Measurements from ENCODE around the gene SEMA5A.

SEMA5A gene

DNA sequence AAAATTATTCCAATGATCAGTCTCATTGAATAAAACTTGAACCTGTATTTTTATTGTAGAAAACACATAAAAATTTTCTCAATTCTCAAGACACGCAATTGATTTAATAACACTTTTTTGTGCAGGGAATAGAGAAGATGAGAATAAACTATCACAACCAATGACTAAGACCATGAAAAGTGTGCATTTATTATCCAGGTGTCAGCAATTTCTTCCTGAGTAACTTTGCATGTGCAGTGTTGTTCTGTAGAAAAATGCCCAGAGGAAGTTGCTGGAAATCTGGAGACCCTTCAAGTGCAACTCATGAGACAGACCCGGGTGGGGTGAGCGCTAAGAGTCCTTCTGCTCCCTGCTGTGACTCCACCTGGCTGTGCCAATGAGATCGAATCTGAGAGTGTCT lies 405.7 kb downstream of the SEMA5A start:
- DNase-seq = no peak

DNA sequence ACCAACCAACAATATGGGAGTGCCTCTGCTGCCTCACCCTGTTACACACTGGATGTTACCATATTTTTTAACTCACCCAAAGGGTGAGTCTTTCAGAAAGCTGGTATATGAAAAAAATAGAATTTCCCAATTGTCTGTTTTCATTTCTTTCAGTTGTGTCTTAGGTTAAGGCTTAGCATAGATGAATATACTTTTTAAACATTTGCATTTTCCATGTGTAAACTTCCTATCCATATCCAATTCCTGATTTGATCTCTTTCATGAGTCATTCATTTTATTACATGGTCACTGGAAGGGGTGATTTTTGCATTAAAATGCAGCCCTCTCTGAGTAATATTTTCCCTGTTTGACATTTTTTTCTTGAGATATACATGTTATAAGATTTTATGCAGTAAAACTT lies 406.5 kb downstream of the SEMA5A start:
- DNase-seq = no peak

DNA sequence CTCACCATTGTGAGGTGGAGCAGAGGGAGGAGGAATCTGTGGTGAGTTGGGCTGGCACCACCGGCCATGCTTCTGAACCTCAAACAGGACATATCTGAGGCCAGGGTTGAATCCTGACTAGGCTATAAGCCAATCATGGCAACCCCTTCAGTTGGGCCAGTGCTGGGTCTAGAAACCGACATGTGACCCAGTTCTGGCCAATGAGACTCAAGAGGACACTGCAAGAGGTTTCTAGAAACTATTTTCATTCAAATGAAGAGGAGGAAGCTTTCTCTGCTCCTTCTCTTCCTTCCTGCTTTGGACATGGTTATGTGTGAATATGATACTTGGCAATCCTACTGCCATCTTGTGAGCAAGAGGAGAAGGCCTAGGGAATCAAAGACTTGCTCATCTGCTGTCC lies 417.7 kb downstream of the SEMA5A start:
- DNase-seq = no peak

DNA sequence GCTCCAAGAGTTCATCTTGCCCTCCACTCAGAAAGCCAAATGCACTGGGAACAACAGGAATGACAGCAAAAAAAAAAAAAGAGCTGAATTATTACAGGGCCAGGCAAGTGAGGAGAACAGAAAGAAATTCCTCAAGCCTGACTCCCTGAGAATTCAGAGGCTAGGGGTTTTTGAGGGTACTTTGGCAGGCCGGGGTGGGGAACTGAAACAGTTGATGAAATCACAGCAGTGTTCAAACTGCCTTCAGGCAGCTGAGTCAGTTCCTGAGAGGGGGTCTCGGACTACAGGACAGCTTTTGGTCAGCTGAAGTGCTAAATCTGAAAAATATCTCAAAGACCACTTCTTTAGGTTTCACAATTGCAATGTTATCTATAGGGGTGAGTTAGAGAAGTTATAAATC lies 419.4 kb downstream of the SEMA5A start:
- no peak for DNase-seq

DNA sequence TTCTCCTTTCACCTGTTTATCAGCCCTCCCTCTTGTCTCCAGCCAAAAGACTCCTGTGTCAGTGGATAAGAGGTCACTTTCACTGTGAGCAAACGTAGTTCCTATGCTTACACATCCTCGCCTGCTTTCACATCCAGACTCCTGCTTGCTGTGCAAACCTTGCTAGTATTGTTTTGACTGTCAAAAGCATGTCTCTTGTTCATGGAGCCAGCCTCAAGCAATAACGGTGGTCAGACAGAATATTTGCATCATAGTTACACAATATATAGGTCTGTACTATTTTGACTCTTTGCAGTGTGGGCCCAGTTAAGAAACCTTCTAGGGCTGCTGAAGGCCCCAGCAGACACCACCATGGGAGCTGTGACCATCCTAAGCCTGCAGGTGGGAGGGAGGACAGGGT lies 420.0 kb downstream of the SEMA5A start:
- DNase-seq = no peak

DNA sequence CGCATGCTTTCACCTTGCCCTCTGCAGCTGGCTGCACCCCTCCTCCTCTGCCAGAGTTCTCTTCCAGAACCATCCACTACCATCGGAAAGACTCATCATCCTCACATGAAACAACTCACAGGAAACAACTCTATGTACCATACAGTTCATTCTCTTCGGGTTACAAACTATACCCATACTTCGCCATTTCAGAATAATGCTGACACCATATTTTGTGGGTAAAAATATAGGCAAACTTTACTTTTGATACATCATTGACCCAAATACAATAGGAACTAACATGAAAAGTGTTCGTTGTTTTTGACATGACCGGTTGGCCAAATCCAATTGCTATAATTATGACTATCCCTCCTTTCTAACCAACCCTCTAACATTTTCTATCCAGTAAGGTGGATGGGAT lies 421.0 kb downstream of the SEMA5A start:
- DNase-seq = no peak

DNA sequence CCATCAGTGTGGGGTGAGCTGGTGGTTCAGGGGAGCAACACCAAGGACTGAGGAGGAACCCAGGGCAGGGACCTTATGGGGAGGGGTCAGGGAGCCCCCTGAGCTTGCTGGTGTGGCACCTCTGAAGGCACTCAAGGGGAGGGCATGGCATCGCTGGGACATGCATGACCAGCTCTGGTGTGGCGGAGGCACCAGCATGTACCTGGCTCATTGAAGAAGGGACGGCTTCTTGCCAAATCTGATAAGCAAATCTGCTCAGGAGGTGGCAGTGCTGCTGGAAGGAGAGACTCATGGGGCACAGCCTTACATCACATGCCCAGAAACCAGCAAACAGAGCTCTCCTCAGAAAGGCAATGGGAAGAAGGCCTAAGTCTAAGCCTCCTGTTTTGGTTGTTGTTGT lies 421.8 kb downstream of the SEMA5A start:
- no peak for DNase-seq

DNA sequence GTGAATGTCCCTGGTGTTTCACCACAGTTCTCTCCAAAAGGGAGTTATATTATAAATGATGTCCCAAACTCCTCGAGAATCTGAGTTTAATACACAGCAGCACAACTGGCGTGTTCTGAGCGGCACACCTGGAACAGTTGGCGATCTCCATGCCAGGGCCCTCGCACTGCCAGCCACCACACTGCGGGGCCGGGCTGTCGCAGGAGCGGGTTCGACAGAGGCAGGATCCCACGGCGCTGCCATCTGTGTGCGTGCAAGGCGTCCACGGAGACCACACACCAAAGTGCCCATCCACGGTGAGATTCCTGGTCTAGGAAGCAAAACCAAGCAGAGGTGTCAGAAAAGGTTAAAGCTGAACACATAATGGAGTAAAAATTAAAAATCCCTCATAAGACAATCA lies 423.3 kb downstream of the SEMA5A start:
- DNase-seq = no peak

DNA sequence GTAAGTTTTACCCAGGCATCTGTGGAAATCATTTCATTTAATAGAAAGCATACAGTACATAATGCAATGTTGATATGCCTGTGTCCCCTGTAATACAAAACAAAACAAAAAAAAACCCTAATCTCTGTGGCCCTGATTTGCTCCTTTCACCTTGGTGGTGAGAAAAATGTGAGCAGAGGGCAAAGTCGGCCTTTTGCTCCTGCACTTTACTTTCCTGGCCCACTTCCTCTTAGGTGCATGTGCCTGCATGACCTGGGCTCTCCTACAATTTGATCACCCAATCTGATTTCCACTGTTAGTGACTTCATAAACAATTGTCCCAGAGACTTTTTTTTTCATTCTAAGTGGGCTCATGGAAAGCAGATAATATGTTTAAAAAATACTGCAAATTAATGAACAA lies 424.3 kb downstream of the SEMA5A start:
- no peak for DNase-seq

DNA sequence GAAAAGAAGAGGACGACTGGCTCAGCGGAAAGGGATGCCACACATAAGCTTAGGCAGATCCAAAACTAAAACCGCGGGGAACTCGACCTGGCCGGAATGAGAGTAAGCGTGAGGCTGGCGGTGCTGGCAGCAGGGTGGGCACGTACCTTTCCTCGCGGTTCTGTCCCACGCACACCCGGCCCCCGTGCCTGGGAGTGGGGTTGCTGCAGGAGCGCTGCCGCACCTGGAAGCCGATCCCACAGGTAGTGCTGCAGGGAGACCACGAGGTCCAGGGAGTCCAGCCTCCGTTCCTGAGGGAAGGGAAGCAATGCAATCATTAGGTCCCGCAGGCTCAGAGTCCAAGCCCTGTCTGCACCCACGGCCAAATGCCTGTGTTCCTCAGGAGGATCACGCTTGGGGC lies 427.0 kb downstream of the SEMA5A start:
- DNase-seq = no peak

DNA sequence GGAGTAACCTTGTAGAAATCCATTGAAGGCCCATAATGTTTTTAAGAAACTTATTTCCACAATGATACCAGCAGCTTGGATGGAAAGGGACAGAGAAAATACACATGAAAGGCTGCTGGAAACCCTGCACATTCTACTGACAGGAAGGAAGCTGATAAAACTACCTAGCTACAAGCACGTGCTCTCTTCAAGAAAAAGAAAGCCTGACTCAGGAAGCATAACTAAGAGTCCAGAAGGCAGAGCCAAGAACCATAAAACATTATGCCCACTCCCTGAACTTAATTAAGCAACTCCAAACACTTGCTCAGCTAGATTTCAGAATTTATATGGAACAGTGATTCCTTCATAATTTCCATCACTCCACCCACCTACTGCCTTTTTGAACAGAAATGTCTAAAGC lies 430.8 kb downstream of the SEMA5A start:
- DNase-seq = no peak

DNA sequence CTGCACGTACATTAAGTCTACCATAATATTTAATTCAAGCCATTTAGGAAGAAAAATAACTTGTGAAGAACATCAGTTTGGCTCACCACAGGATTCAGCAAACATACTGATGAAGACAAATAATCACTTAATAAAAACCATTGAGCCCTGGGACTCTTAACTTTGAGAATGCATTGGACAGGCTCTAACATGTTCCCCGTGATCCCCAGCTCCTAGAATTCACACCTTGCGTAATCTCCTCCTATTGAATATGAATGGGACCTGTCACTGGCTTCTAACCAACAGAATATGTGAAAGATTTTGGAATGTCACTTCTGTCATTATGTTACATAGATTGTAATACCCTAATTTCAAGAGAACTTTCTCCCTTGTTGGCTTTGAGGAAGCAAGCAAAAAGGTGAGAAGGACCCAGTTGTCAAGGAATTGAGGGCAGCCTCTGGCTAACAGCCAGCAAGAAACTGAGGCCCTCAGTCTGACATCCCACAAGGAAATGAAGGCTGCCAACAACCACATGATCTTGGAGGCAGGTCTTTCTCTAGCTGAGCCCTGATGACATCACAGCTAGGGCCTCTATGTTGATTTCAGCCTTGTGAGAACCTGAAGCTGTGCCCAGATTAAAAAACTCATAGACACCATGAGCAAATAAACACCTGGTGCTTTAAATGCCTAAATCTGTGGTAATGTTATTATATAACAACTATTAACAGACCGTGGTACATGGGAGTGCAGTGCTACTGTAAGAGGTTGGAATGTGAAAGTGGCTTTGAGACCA lies 433.2 kb downstream of the SEMA5A start:
- no peak for DNase-seq

DNA sequence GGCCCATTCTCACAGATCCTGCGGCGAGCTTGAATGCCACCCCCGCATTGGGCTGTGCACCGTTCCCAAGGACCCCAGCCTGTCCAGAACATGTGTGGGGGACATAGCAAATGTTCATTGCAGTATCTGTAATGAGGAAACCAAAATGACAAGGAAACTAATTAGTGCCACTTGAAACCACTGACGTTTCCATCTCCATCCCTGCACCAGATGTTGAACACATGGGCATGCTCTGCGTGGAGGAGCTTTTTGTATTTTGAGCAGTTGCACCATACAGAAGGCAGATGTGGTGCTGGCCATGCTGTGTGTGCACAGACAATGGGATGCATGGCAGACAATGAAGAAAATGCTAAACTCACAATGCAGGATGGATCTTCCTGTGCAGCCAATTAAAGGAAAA lies 437.7 kb downstream of the SEMA5A start:
- DNase-seq = no peak

DNA sequence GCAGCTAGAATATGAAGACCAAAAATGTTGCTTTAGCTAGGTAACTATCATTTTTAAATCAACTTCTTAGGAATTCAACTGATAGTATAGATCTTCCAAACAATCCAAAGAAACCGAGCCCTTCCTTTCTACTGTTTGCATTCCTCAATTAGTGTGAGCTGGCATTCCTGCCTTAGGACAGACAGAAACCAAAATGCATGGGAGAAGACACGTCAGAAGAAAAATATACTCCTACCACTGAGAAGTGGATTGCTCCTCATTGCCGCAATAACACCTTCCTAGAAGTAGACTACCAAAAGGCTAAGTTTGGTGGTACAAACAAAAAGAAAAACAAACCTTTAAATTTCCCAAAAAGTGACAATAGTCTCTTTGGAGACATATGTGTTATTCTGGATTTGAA lies 440.0 kb downstream of the SEMA5A start:
- DNase-seq = no peak

DNA sequence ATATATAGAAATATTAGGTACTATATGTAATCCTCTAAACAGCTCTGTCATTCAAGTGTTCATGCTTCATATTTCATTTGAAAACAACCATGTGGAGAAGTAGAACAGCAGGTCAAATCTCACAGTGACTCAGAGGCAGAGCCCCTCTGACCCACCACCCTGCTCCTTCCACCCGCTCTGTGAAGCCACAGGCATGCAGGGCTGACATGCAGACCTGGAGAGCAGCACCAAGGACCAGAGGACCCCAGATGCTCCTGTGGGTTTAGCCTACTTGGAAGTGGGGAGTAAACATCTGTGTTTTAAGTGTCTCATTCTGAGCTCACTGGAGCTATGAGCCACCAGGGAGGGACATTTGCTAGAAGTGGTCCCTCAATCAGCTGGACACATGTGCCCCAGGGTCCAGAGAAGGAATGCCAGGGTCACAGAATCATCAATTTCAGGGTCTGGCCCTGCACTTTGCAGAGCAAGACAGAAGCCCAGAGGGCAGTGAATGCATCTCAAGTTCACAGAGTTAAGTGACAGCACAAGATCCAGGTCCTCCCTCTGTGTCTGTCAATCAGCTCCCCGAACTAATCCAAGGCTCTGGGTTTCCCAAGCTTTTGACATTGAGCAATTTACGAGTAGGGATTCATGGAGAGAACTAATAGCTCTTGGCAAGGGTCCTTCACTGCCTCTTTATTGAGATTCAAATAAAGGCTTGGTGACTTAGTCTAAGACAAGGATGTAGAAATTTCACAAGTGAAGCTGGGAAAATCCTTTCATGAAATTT lies 441.1 kb downstream of the SEMA5A start:
- DNase-seq = no peak

DNA sequence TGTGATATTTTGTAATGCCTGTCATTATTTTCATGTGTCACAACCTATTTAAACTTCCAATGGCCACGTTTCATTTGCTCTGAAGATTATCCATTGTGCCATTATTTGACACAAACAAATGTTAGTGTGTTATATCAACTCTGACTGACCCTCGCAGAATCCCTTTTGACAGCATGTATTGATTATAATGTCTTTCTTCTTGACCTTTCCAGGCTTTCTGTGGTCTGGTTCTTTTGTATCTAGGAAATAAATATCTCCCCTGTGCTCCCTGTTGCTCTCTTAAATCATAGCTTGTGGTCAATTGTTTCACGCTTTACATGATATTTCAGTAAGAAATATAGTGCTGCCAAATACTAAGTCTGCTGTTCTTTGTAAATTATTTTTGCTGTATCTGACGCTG lies 442.6 kb downstream of the SEMA5A start:
- DNase-seq = no peak

DNA sequence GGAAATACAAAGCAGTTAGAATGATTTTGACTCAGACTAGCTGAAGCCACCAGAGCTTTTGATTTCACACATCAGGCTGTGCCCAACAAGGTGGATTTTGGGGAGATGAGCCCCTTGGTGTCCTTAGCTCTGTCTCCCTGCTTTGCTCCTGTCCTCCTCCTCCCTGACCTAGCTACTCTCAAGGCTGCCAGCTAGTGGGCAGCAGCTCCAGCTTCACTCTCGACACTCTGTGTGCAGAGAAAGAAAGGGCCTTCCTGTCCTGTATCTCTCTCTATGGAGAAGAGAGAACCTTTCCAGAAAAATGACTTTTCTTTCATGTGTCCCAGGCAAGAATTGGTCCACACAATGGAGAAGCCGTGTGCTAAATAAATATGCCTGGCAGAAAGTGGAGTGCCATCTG lies 446.2 kb downstream of the SEMA5A start:
- peak in 2 of 56 donors; percentile 4 to 7 for DNase-seq

DNA sequence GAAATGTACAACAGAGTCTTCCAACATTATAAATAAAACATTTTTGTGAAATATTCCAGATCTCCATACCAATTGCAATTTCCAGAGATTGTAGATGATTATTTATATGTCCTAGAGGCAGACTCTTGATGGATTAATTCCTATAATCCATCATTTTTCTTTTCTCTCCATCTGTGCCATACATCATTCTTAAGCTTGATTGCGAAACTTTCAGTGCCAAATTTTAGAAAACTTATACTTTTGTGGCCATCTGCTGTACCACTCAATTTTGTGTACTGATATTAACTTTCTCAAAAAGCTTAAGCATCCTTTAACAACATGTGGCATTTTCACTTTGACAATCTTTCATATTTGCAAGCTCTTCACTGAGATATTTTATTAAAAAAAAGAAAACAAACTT lies 446.9 kb downstream of the SEMA5A start:
- DNase-seq = no peak

DNA sequence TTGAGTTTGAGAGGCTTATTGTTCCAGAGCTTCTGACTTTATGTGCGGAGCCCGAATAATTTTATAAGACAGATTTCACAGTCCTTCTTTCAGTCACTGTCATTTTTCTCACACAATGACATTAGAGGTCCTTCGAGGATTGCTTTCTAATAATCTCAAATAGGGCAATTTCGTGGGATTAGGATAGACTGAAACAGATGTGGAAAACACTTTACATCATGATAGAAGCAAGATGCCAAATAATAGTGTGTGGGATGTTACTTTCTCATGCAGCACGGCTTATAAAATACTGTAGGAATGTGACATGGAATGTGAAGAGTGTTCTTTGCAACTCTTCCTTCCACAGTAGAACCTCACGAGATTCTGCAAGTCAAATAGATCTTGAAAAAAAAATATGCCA lies 451.3 kb downstream of the SEMA5A start:
- DNase-seq = no peak

DNA sequence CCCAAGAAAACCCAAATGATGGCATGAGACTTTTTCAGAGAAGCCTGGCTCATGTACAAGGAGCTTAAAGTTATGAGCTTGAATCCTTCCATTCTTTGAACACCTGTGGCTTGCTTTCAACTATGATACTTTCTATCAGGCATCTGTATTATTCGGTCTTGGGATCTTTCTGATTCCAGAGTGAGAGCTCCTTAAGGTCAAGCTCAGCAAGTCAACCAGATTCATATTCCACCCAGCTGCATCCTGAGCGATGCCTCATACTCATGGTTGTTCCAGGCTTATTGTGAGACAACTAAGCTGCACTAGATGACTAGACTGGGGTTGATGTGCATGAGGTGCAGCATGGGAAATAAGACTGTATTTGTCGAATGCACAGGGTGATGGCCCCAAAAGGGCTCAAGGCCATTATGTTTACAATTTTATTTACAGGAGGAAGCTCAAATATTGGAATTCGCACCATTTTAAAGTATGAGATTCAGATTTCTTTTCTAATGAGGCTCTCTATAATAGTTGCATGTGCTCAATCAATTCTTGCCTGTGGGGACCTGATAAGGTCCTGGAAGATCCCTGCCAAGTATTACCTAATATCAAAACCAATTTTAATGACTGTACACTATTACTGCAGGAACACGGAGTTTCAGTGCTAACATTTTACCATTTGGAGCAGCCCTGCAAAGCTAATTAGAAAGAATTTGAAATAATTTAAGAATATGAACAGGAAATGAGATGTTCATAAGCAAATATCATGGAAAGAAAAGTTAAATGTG lies 453.8 kb downstream of the SEMA5A start:
- DNase-seq = no peak

DNA sequence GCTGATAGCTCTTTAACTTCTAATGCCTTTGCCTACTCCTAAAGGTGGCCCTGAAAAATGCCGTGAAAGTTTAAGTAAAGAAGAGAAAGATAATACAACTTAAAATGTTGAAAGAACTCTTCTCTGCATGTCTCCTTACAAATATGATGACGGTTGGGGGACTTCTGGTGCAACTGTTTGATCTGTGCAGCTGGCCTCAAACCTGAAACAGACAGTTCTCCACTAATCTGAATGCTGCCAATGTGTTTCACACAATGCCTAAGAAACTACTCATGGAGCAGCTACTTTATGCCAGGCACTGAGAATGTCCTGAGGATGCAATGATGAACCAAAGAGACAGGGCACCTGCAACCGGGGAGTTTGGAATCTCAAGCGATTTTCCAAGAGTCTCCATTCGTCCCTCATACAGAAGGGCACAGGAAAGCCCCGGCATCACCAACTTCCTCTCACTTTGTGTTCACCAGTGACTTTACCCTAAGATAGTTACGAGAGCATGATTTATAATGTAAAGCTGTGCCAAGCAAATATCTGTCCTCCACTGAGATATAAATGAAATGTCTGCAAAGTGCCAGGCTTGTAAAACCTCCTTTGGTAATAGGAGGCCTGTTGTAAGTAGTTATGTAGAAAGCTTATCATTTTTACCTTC lies 455.4 kb downstream of the SEMA5A start:
- DNase-seq = no peak

DNA sequence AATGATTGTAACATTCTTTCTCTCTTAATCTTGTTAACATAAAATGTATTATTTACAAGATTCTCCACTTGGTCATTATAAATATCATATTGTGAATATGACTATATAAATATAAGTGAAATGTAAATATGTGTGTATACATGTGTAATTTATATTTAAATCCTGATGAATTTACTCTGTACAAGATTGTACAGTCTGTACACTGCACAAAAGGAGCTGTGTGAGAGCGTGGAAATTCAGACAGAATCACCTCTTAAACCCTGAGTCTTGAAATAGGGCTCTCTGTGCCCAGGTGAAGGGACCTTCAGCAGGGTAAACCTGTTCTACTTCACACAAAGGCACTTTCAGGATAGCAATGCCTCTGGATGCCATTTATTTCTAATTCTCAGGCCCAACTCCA lies 456.0 kb downstream of the SEMA5A start:
- DNase-seq = no peak
